H1 (cell line): Measurements from ENCODE around the gene MTNR1B.

Experiments
- ATF3 ChIP-seq: IDR thresholded peaks from 2 replicates; pipeline ENCODE4 v1.6.1; 2011; ENCODE audit warnings: low read depth, mild to moderate bottlenecking, low read length; ENCODE audit not compliant: insufficient read depth
- BRCA1 ChIP-seq: IDR thresholded peaks from 2 replicates; pipeline ENCODE4 v1.6.1; 2012; ENCODE audit warnings: low read depth, low read length, improper control_type of control experiment
- CBX8 ChIP-seq: fragments of 300-800, 300-1000 bp; sonication (generic); IDR thresholded peaks from 2 replicates; pipeline ENCODE4 v1.7.1; 2016; ENCODE audit warnings: low read depth, low read length, borderline replicate concordance
- CTCF ChIP-seq, 3 experiments: IDR thresholded peaks; 1 replicate in 2 of 3; 2 replicates in 1 of 3; pipeline versions ENCODE4 v1.5.1 to v1.6.1; 2011; ENCODE audit warnings: low read length in 3 of 3, mild to moderate bottlenecking in 3 of 3, inconsistent platforms in 2 of 3, low read depth in 1 of 3, moderate library complexity in 1 of 3; ENCODE audit not compliant: insufficient read depth in 1 of 3; ENCODE audit errors: control extremely low read depth in 1 of 3
- EZH2 ChIP-seq: fragments of 200-600 bp; sonication (generic); IDR thresholded peaks from 2 replicates; pipeline ENCODE4 v1.7.1; 2012; ENCODE audit warnings: low read depth, mild to moderate bottlenecking, moderate library complexity, low read length, inconsistent platforms; ENCODE audit not compliant: severe bottlenecking
- HDAC6 ChIP-seq: IDR thresholded peaks from one replicate; pipeline ENCODE4 v1.7.1; 2012; ENCODE audit warnings: low read depth, mild to moderate bottlenecking, inconsistent platforms, low read length, moderate library complexity
- MAFK ChIP-seq: IDR thresholded peaks from 2 replicates; pipeline ENCODE4 v1.6.1; 2012; ENCODE audit warnings: low read depth, mild to moderate bottlenecking, improper control_type of control experiment, low read length
- POLR2A ChIP-seq, 2 experiments: IDR thresholded peaks; 1 replicate in 1 of 2; 2 replicates in 1 of 2; pipeline ENCODE4 v1.6.1; 2011; ENCODE audit warnings: low read depth in 2 of 2, low read length in 2 of 2, mild to moderate bottlenecking in 2 of 2; ENCODE audit errors: control extremely low read depth in 1 of 2
- POLR2AphosphoS5 ChIP-seq: IDR thresholded peaks from 2 replicates; pipeline ENCODE4 v1.6.1; 2011; ENCODE audit warnings: low read depth, low read length
- POU5F1 ChIP-seq: IDR thresholded peaks from 2 replicates; pipeline ENCODE4 v1.6.1; 2011; ENCODE audit warnings: low read depth, mild to moderate bottlenecking, low read length, moderate library complexity
- SAP30 ChIP-seq: fragments of 300-600 bp; sonication (generic); IDR thresholded peaks from 2 replicates; pipeline ENCODE4 v1.7.1; 2012; ENCODE audit warnings: low read length, moderate library complexity, mild to moderate bottlenecking, inconsistent platforms; ENCODE audit not compliant: insufficient read depth, insufficient replicate concordance
- SP1 ChIP-seq: IDR thresholded peaks from 2 replicates; pipeline ENCODE4 v1.6.1; 2011; ENCODE audit warnings: low read depth, low read length
- SRF ChIP-seq: IDR thresholded peaks from 2 replicates; pipeline ENCODE4 v1.6.1; 2011; ENCODE audit warnings: mild to moderate bottlenecking, low read depth, low read length, moderate library complexity

DNA sequence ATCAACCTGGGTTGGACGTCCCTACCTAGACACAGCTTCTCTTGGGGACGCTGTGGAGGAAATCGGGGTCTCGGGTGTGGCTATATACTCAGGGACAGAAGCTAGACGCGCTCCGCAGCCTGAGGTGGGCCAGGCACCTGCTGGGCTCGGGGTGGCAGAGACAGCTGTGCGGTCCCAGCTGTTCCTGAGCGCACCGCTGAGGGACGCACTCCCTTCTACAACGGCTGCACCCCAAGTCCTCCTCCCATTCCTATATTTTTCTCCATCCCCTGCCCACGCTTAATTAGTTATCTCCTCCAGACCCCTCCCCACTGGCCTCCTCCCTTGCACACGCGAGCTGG, 188 bp upstream of the MTNR1B start:
- TF ChIP-seq HDAC6 (no peak), CBX8 (no peak), CTCF (IDR thresholded peaks at IDR 0.05; ENCODE audit: control extremely low read depth in 1 of 3, insufficient read depth in 1 of 3, low read depth in 1 of 3, low read length in 3 of 3) (peak; percentile 14 to 65 (median 41); a peak in 3 of 4 replicates), SRF (no peak), MAFK (no peak), BRCA1 (no peak), POLR2A (IDR thresholded peaks at IDR 0.05; ENCODE audit: control extremely low read depth in 1 of 2, low read depth in 2 of 2, low read length in 2 of 2) (no peak), POLR2AphosphoS5 (no peak), SAP30 (no peak), SP1 (no peak), POU5F1 (no peak), EZH2 (no peak), ATF3 (no peak)
